Right cardiac atrium (tissue), 5 donors: ENCODE measurements around the gene EZH2. TPM values are rescaled to one million over a fixed set of nuclear protein-coding genes. Genes with fewer than 3 reads are reported as not detected.

ENCODE experiments used
- ATAC-seq, 2 donors: fragments of 200-7000 bp; cut with Tn5 transposase; one replicate each; pipeline versions ENCODE4 v1.8.0 to v1.9.1; 2020; ENCODE audit warnings: moderate library complexity in 2 of 2, mild to moderate bottlenecking in 1 of 2
- DNase-seq, 3 donors: peaks; one replicate each; pipeline ENCODE4 v3.0.0-alpha.2; 2020
- H3K27ac ChIP-seq: one replicate; pipeline ENCODE4 v1.5.1; 2013; ENCODE audit warnings: mild to moderate bottlenecking, low read length, control low read depth, moderate library complexity
- H3K27me3 ChIP-seq: one replicate; pipeline ENCODE4 v1.6.1; 2013; ENCODE audit not compliant: control insufficient read depth, insufficient read depth
- H3K4me1 ChIP-seq: one replicate; pipeline ENCODE4 v1.6.1; 2013; ENCODE audit warnings: low read length; ENCODE audit not compliant: control insufficient read depth, insufficient read depth
- H3K4me3 ChIP-seq: one replicate; pipeline ENCODE4 v1.5.1; 2013; ENCODE audit warnings: low read length, control low read depth
- H3K9me3 ChIP-seq: one replicate; pipeline ENCODE4 v1.6.1; 2013; ENCODE audit warnings: low read length; ENCODE audit not compliant: control insufficient read depth
- WGBS: extraction: QIAGEN DNeasy Blood & Tissue Kit; methylation state at CpG from one replicate; pipeline ENCODE4 v1.1.7; 2013; 5-methylcytosine and 5-hydroxymethylcytosine counted together
- intact Hi-C, 4 donors: fragments of 100-400 bp; cut with DNase I; formaldehyde crosslinking; loops; one replicate each; pipeline versions ENCODE4 v1.11.0 to v1.14.0; 2022 to 2023
- long read RNA-seq, 4 donors: library from polyadenylated mRNA; unstranded; transcript quantifications; one replicate each; pipeline ENCODE4 v2.0.0, GENCODE V29; 2020 to 2021
- polyA plus RNA-seq: library from polyadenylated mRNA; stranded (reverse); fragments of 200-250 nt; gene quantifications from one replicate; pipeline ENCODE4 v1.2.3, GENCODE V29; 2013
- total RNA-seq, 4 donors: library from RNA; stranded (reverse); fragmentation: NEBNext Ultra II Directional; extraction: Animal tissue kit (Norgen Biotek cat#: 25700); gene quantifications; one replicate each; pipeline ENCODE4 v1.2.1, GENCODE V29; 2021
- donor health status: healthy with polysubstance abuse.
- donor health status: DM: no; HTN: yes; CAD: no.
- donor health status: DM: no; HTN: no; CAD: no.
- donor health status: DM: no; HTN: yes; CAD: no; lungs with severe emphysema.
- donor health status: DM: yes; HTN: yes; CAD: no.

The EZH2 gene
- total RNA-seq (1 to 10 TPM; 1.2 to 1.7 (median 1.2) TPM), polyA plus RNA-seq (0.68 TPM)
- long read RNA-seq, donor 1, partial matches to known transcripts, result 0 of 3 reads
- long read RNA-seq, donor 1, other reads (novel, unspliced or antisense), result 1 of 3 reads
- long read RNA-seq, donor 2, partial matches to known transcripts, result 0 of 1 reads
- long read RNA-seq, donor 2, other reads (novel, unspliced or antisense), result 1 of 1 reads
- long read RNA-seq, donor 3, partial matches to known transcripts, result 1 of 5 reads
- long read RNA-seq, donor 3, other reads (novel, unspliced or antisense), result 2 of 5 reads
- long read RNA-seq, donor 4, result 0 reads

- 0% methylated on average over 50 of the region's 50 CpGs for WGBS
- no peak for ATAC-seq
- Histone ChIP-seq H3K27ac (peak within 1 kb of the TSS; percentile 98), H3K4me1 (no peaks in the 10 kb centered on the region), H3K27me3 (no peaks in the 10 kb centered on the region), H3K9me3 (no peaks in the 10 kb centered on the region), H3K4me3 (peak within 1 kb of the TSS; percentile 97)
- intact Hi-C loops, result loop anchor here in 1 of 4 donors (10.0 kb wide), 1 partner anchor 81 kb away; no protein-coding TSS in a partner anchor
- DNase-seq, result no peak
Measured at GRCh38 chr7:148884049-148884298, at the start of gene EZH2. Gene EZH2, minus strand, starts transcription at chr7:148884291. Its CDS starts 36,993 bp downstream, at chr7:148847298.

DNA sequence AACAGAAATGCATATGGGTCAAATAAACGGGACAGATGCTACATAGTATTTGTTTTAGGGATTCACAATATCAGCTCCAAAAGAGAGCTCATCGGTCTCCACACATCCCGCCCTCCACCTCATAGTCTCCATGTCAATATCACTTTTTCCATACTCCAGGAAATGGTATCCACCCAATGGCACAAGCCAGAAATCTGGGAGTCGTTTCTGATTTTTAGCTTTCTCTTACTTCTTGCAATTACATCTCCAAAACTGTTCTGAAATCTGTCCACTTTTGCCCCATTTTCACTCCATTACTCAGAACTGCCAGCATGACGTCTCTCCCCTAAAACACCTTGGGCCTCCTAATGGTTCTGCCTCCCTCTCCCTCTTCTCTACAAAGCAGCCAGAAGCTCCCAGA is 47.4 kb upstream of the EZH2 start:
- no peaks in the 10 kb centered on the region for H3K9me3 ChIP-seq
- no peak overlapping the region for H3K4me3 ChIP-seq
- H3K27ac ChIP-seq, result no peak overlapping the region
- no peaks in the 10 kb centered on the region for H3K27me3 ChIP-seq
- intact Hi-C loops, result no loop called here
- ATAC-seq (no peak), DNase-seq (no peak)
- 70% methylated on average over 5 of the region's 5 CpGs for whole genome bisulfite sequencing
- no peaks in the 10 kb centered on the region for H3K4me1 ChIP-seq

GRCh38 chr7:148930335-148930734 is 46.2 kb upstream of the EZH2 start:
- H3K27me3 ChIP-seq, result no peaks in the 10 kb centered on the region
- intact Hi-C loops, result no loop called here
- no peak overlapping the region for H3K4me3 ChIP-seq
- ATAC-seq, result no peak
- H3K27ac ChIP-seq, result no peak overlapping the region
- DNase-seq, result no peak
- H3K4me1 ChIP-seq, result no peaks in the 10 kb centered on the region
- H3K9me3 ChIP-seq, result no peaks in the 10 kb centered on the region
- WGBS, result 79% methylated on average over 10 of the region's 10 CpGs

DNA sequence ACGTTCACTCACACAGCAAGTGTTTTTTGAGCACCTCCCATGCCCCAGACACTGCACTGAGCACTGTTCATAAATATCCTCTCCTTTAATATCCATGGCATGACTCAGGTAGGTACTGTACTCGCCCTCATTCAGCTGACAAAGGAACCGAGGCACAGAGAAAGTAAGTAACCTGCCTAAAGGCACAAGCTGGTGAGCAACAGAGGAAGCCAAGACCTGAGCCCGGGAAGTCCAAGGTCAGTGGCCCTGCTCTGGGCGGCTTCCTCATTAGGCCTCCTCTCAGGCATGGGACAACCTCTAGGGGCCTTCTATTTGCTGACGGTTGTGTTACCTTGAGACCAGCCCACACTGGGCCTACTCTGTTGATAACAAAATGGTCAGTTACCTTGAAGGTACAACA is 45.1 kb upstream of the EZH2 start:
- no peak overlapping the region for H3K27ac ChIP-seq
- no peak for DNase-seq
- intact Hi-C loops, result no loop called here
- no peaks in the 10 kb centered on the region for H3K9me3 ChIP-seq
- H3K27me3 ChIP-seq, result no peaks in the 10 kb centered on the region
- WGBS, result 95% methylated on average over 6 of the region's 6 CpGs
- H3K4me1 ChIP-seq, result no peaks in the 10 kb centered on the region
- no peak for ATAC-seq
- H3K4me3 ChIP-seq, result no peak overlapping the region

DNA sequence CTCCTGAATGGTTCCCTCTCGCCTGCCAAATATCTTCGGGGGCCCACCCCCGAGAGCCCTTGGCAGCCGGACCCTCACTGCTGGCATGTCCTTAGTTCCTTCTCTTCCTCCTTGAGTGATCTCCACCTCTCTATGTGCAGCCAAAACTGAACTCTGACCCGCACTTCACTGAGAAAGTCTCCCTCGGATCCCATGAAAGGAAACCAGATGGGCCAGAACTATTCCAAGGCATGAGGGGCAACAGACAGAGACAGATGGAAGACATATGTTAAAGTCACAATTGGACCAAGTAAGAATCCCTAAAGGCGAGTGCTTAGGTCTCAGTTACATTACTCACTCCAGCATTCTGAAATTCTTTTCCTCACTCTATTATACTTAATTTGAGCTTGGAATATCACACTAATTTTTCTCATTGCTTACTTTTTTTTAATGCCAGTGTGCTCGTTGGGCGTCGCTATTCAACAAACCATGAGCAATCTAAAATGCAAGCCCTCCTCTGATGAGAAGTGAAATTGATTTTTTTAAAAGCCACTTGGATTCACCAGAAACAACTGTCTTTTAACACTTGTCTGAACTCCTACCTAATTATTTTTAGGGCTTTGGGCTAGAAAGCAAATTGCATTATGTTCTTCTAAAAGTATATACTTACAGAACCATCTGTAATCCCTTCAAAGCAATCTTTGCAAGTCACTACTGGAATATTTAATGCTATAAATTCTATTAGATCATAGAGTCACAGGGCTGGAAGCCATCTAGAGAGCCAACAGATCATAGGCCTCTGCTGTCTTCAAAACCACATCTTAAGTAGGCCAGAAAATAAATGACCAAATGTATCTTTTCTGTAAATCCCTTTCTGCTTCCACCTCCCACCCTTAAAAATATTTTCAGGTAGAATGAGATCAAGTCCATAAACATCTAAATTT is 43.3 kb upstream of the EZH2 start:
- ATAC-seq, result no peak
- Histone ChIP-seq H3K27ac (no peak overlapping the region), H3K9me3 (no peaks in the 10 kb centered on the region), H3K4me1 (no peaks in the 10 kb centered on the region), H3K27me3 (no peaks in the 10 kb centered on the region), H3K4me3 (no peak overlapping the region)
- 61% methylated on average over 10 of the region's 10 CpGs for WGBS
- no peak for DNase-seq
- intact Hi-C loops, result no loop called here

DNA sequence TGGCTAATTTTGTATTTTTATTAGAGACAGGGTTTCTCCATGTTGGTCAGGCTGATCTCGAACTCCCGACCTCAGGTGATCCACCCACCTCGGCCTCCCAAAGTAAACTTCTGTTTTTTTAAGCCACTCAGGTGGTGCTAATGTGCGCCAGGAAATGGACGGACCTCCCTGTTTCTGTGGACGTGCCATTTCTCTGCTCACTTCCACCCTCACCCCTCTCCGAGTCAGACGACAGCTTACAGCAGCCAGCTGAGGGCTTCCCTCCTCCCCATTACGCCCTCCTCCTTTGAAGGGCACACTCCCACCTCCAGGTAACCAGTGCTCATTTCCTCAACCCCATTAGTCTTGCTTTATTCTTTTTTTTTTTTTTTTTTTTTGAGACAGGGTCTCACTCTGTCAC is 41.7 kb upstream of the EZH2 start:
- H3K4me3 ChIP-seq, result no peak overlapping the region
- H3K4me1 ChIP-seq, result no peaks in the 10 kb centered on the region
- intact Hi-C loops, result no loop called here
- ATAC-seq (no peak), DNase-seq (no peak)
- no peak overlapping the region for H3K27ac ChIP-seq
- WGBS, result 75% methylated on average over 9 of the region's 9 CpGs
- no peaks in the 10 kb centered on the region for H3K9me3 ChIP-seq
- H3K27me3 ChIP-seq, result no peaks in the 10 kb centered on the region

- Histone ChIP-seq H3K9me3 (no peaks in the 10 kb centered on the region), H3K4me1 (no peaks in the 10 kb centered on the region), H3K27ac (no peak overlapping the region), H3K27me3 (no peaks in the 10 kb centered on the region), H3K4me3 (no peak overlapping the region)
- intact Hi-C loops, result no loop called here
- WGBS, result 91% methylated on average over 5 of the region's 5 CpGs
- no peak for ATAC-seq
- no peak for DNase-seq
Measured at GRCh38 chr7:148924011-148924410, 39.9 kb upstream of the EZH2 start.

DNA sequence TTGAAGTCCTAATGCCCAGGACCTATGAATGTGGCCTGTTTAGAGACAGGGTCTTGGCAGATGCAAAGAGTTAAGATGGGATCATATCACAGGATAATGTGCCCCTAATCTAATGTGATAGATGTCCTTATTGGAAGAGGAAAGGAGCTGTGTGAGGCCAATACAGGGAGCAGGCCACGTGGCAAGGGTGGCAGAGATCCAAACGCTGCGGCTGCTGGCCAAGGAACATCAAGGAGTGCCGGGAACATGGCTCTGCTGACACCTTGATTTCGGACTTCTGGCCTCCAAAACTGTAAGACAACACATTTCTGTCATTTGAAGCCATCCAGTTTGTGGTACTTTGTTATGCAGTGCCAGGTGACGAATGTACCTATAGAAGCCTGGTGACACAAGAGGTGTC is 37.7 kb upstream of the EZH2 start:
- H3K9me3 ChIP-seq, result no peaks in the 10 kb centered on the region
- intact Hi-C loops, result no loop called here
- WGBS, result 68% methylated on average over 6 of the region's 6 CpGs
- peak in 1 of 3 donors; percentile 68 for DNase-seq
- H3K27ac ChIP-seq, result no peak overlapping the region
- H3K4me1 ChIP-seq, result no peaks in the 10 kb centered on the region
- H3K27me3 ChIP-seq, result no peaks in the 10 kb centered on the region
- peak in 1 of 2 donors; percentile 31 for ATAC-seq
- H3K4me3 ChIP-seq, result no peak overlapping the region

- Histone ChIP-seq H3K4me1 (no peaks in the 10 kb centered on the region), H3K9me3 (no peaks in the 10 kb centered on the region), H3K27me3 (no peaks in the 10 kb centered on the region), H3K27ac (no peak overlapping the region), H3K4me3 (no peak overlapping the region)
- DNase-seq (no peak), ATAC-seq (no peak)
- WGBS, result 69% methylated on average over 5 of the region's 5 CpGs
- intact Hi-C loops, result no loop called here
Measured at GRCh38 chr7:148921189-148921588, 37.1 kb upstream of the EZH2 start.

DNA sequence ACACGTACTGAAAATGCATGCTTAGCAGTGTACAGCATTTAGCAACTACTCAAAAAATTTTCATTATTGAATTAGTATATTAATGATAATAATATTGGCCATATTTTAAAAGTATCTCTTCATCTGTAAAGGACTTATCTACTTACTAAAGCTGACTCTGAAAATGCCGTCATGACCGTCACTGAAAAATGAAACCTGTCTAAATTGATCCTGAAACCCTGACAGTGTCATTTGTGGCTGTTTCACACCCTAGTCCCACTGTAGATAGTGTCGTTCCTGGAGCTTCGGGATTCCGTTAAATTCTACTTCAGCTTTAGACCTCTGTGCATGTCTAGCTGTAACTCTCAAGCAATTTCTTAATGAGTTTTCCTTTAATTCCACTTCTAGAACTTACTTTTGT is 35.8 kb upstream of the EZH2 start:
- WGBS, result 77% methylated on average over 6 of the region's 6 CpGs
- Histone ChIP-seq H3K27ac (no peak overlapping the region), H3K9me3 (no peaks in the 10 kb centered on the region), H3K27me3 (no peaks in the 10 kb centered on the region), H3K4me3 (no peak overlapping the region), H3K4me1 (no peaks in the 10 kb centered on the region)
- DNase-seq (no peak), ATAC-seq (no peak)
- intact Hi-C loops, result no loop called here

DNA sequence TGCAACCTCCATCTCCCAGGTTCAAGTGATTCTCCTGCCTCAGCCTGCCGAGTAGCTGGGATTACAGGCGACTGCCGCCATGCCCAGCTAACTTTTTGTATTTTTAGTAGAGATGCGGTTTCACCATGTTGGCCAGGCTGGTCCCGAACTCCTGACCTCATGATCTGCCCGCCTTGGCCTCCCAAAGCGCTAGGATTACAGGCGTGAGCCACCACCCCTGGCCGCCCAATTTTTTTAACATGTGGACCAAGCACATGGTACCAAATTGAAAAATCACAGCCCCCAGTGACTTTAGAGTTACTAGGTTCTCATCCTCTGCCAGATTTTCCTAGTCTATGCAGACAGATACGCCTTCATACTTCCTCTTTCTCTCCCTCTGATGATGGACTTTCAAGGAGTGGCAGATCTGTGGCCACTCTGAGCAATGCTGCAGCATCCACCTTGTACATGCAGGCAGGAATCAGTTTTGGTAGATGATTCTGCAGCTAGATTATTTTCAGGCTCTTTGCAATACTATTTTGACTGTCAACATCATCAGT is 34.0 kb upstream of the EZH2 start:
- intact Hi-C loops, result no loop called here
- 79% methylated on average over 10 of the region's 10 CpGs for WGBS

More for the DNA sequence above, 34.0 kb upstream of the EZH2 start:
- no peak overlapping the region for H3K4me3 ChIP-seq
- no peaks in the 10 kb centered on the region for H3K27me3 ChIP-seq
- H3K9me3 ChIP-seq, result no peaks in the 10 kb centered on the region
- no peak overlapping the region for H3K27ac ChIP-seq
- no peak for DNase-seq
- no peaks in the 10 kb centered on the region for H3K4me1 ChIP-seq
- ATAC-seq, result no peak
